Breast epithelium (tissue), 4 donors: ENCODE results near the gene TCERG1L. TPM values are rescaled to one million over a fixed set of nuclear protein-coding genes. Genes with fewer than 3 reads are reported as not detected.

ENCODE experiments used
- DNase-seq, 2 donors: peaks; one replicate each; pipeline ENCODE4 v3.0.0-alpha.2; 2019; ENCODE audit warnings: low spot score in 2 of 2
- H3K27ac ChIP-seq, 2 donors: fragments of 200-600 bp; sonication (generic) in 1 of 2; one replicate each; pipeline ENCODE4 v1.5.1; 2016 to 2019; ENCODE audit warnings: mild to moderate bottlenecking in 1 of 2
- H3K27me3 ChIP-seq, 2 donors: fragments of 200-600 bp; sonication (generic) in 1 of 2; one replicate each; pipeline versions ENCODE4 v1.5.1 to v1.6.0; 2017 to 2019; ENCODE audit warnings: control low read depth in 1 of 2, mild to moderate bottlenecking in 1 of 2
- H3K36me3 ChIP-seq: fragments of 200-600 bp; one replicate; pipeline ENCODE4 v1.5.1; 2019
- H3K4me1 ChIP-seq, 2 donors: fragments of 200-600 bp; sonication (generic); one replicate each; pipeline ENCODE4 v1.5.1; 2016 to 2019; ENCODE audit warnings: control low read depth in 1 of 2
- H3K4me3 ChIP-seq, 3 donors: fragments of 200-600 bp; sonication (generic); 1 replicate in 2 of 3; 2 replicates in 1 of 3; pipeline ENCODE4 v1.5.1; 2016 to 2019; ENCODE audit warnings: mild to moderate bottlenecking in 3 of 3, moderate library complexity in 2 of 3
- H3K9me3 ChIP-seq, 2 donors: fragments of 200-600 bp; sonication (generic) in 1 of 2; one replicate each; pipeline ENCODE4 v1.5.1; 2016 to 2019; ENCODE audit warnings: control low read depth in 1 of 2
- CTCF ChIP-seq, 3 donors: fragments of 450-650 bp; IDR thresholded peaks; one replicate each; pipeline ENCODE4 v1.5.1; 2016 to 2017; ENCODE audit warnings: antibody characterized with exemption in 3 of 3, mild to moderate bottlenecking in 3 of 3, moderate library complexity in 3 of 3
- POLR2A ChIP-seq: fragments of 450-650 bp; IDR thresholded peaks from one replicate; pipeline ENCODE4 v1.6.1; 2016; ENCODE audit warnings: antibody characterized with exemption, mild to moderate bottlenecking, moderate library complexity
- POLR2AphosphoS5 ChIP-seq, 3 donors: sonication (generic); formaldehyde crosslinking; IDR thresholded peaks; one replicate each; pipeline ENCODE4 v1.6.1; 2017; ENCODE audit warnings: antibody characterized with exemption in 3 of 3
- intact Hi-C: fragments of 100-400 bp; cut with DNase I; formaldehyde crosslinking; loops from one replicate; pipeline ENCODE4 v1.15.1; 2023; ENCODE audit warnings: low total_unique reads
- total RNA-seq, 3 donors: library from RNA; depleted of rRNA; stranded (reverse); fragments of >200 nt; gene quantifications; one replicate each; pipeline ENCODE4 v1.1.0, GENCODE V29; 2016

TCERG1L gene
- total RNA-seq, 3 donors from 2014 or later: under 0.01 to 0.88 TPM; not detected in 1

- Histone ChIP-seq H3K4me1 (no peaks in the 10 kb centered on the region), H3K4me3 (no peak overlapping the region), H3K9me3 (no peaks in the 10 kb centered on the region), H3K36me3 (no peaks in the 10 kb centered on the region), H3K27me3 (peaks cover 0 to 10% of the 10 kb centered on the region in 2 donors), H3K27ac (no peak overlapping the region)
- no peak for TF ChIP-seq POLR2AphosphoS5 (IDR thresholded peaks at IDR 0.05)
- no peak for TF ChIP-seq POLR2A
- TF ChIP-seq CTCF (IDR thresholded peaks at IDR 0.05): no peak
- DNase-seq: no peak
- intact Hi-C loops: no loop called here
These were observed 261.3 kb downstream of the TCERG1L start for GRCh38 chr10:131050162-131050766.

DNA sequence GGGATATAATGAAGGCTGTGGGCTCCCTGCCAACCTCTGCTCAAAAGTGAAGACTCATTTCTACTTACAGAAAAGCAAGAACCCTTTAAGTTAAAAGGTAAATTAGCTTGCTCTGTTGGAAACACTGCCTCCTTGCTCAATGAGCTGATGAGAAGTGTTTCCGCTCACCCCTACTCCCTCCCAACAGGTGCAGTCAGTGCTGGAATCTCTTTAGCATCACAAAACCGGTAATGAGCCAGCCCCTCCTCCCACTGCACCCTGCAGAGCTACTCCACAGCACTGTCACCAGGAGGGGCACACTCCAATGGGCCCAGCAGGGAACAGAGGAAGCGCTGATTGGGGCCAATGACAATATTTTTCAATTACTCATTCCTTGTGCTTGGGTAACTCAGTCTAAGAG is 262.5 kb downstream of the TCERG1L start:
- no peaks in the 10 kb centered on the region for H3K4me1 ChIP-seq
- H3K27ac ChIP-seq: no peak overlapping the region
- no peaks in the 10 kb centered on the region for H3K9me3 ChIP-seq
- TF ChIP-seq CTCF (IDR thresholded peaks at IDR 0.05): no peak
- no peak for TF ChIP-seq POLR2A
- TF ChIP-seq POLR2AphosphoS5 (IDR thresholded peaks at IDR 0.05): no peak
- no peaks in the 10 kb centered on the region for H3K36me3 ChIP-seq
- DNase-seq: no peak
- H3K4me3 ChIP-seq: no peak overlapping the region
- intact Hi-C loops: no loop called here
- H3K27me3 ChIP-seq: peaks cover 0 to 10% of the 10 kb centered on the region in 2 donors

- TF ChIP-seq POLR2AphosphoS5 (IDR thresholded peaks at IDR 0.05) (no peak), CTCF (IDR thresholded peaks at IDR 0.05) (no peak), POLR2A (no peak)
- intact Hi-C loops: no loop called here
- no peaks in the 10 kb centered on the region for H3K4me1 ChIP-seq
These were observed 262.9 kb downstream of the TCERG1L start for GRCh38 chr10:131048606-131049005.

DNA sequence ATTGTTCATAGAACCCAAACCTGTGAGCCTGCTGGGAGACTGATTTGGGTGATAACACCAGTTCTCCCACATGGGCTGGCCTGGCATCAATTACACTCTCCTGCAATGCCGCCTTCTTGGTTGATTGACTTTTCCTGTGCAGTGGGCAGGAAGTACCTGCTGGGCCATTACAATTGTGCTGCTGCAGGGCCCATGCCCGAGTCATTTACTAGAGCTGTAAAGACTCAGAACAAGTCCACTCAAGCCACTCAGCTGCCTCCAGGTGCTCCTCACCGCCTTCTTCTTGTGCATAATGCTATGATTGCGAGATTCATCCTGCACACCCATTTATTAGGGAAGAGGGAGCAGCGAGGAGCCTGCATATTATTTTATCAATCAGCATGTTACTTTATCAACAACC is 264.0 kb downstream of the TCERG1L start:
- TF ChIP-seq POLR2A (no peak), POLR2AphosphoS5 (IDR thresholded peaks at IDR 0.05) (no peak), CTCF (IDR thresholded peaks at IDR 0.05) (no peak)
- Histone ChIP-seq H3K4me3 (no peak overlapping the region), H3K27ac (no peak overlapping the region), H3K4me1 (no peaks in the 10 kb centered on the region), H3K9me3 (no peaks in the 10 kb centered on the region), H3K27me3 (peaks cover 0 to 10% of the 10 kb centered on the region in 2 donors), H3K36me3 (no peaks in the 10 kb centered on the region)
- no peak for DNase-seq
- intact Hi-C loops: no loop called here

More at GRCh38 chr10:131048606-131049005, 262.9 kb downstream of the TCERG1L start:
- H3K9me3 ChIP-seq: no peaks in the 10 kb centered on the region
- DNase-seq: no peak
- no peak overlapping the region for H3K4me3 ChIP-seq
- H3K36me3 ChIP-seq: no peaks in the 10 kb centered on the region
- H3K27ac ChIP-seq: no peak overlapping the region
- H3K27me3 ChIP-seq: peaks cover 0 to 10% of the 10 kb centered on the region in 2 donors

GRCh38 chr10:131046194-131046593 is 265.3 kb downstream of the TCERG1L start:
- intact Hi-C loops: no loop called here
- DNase-seq: no peak
- Histone ChIP-seq H3K4me3 (no peak overlapping the region), H3K27ac (no peak overlapping the region), H3K27me3 (peaks cover 0 to 10% of the 10 kb centered on the region in 2 donors), H3K4me1 (no peaks in the 10 kb centered on the region), H3K9me3 (no peaks in the 10 kb centered on the region), H3K36me3 (no peaks in the 10 kb centered on the region)
- TF ChIP-seq POLR2A (no peak), POLR2AphosphoS5 (IDR thresholded peaks at IDR 0.05) (no peak), CTCF (IDR thresholded peaks at IDR 0.05) (no peak)
